Fibroblast of mammary gland (primary cell): ENCODE data around the gene SCN3A.
A peak's percentile ranks its signal among the peaks of the same experiment; 100 is the strongest.

ENCODE experiments used
- DNase-seq: peaks from one replicate; pipeline ENCODE4 v3.0.0-alpha.2; 2010; ENCODE audit warnings: low read depth
- H3K4me3 ChIP-seq: 2 replicates; pipeline ENCODE4 v1.5.1; 2011; ENCODE audit warnings: low read depth, mild to moderate bottlenecking, low read length, moderate library complexity; ENCODE audit not compliant: control insufficient read depth
- TF ChIP-seq, protein P1 (sequence below): conservative IDR thresholded peaks from 2 replicates; pipeline ENCODE4 v1.5.1; 2011; ENCODE audit warnings: low read depth, low read length, inconsistent platforms; ENCODE audit not compliant: control insufficient read depth, insufficient read depth

SCN3A gene

GRCh38 chr2:165203689-165204559 lies at the start of gene SCN3A:
Gene SCN3A (minus strand): TSS chr2:165204050. CDS start chr2:165176394, 27,656 bp downstream.
- H3K4me3 ChIP-seq = no peak within 1 kb of the TSS
- TF ChIP-seq, protein P1, sequence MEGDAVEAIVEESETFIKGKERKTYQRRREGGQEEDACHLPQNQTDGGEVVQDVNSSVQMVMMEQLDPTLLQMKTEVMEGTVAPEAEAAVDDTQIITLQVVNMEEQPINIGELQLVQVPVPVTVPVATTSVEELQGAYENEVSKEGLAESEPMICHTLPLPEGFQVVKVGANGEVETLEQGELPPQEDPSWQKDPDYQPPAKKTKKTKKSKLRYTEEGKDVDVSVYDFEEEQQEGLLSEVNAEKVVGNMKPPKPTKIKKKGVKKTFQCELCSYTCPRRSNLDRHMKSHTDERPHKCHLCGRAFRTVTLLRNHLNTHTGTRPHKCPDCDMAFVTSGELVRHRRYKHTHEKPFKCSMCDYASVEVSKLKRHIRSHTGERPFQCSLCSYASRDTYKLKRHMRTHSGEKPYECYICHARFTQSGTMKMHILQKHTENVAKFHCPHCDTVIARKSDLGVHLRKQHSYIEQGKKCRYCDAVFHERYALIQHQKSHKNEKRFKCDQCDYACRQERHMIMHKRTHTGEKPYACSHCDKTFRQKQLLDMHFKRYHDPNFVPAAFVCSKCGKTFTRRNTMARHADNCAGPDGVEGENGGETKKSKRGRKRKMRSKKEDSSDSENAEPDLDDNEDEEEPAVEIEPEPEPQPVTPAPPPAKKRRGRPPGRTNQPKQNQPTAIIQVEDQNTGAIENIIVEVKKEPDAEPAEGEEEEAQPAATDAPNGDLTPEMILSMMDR = peak; percentile 75
- DNase-seq = peak; percentile 43

GRCh38 chr2:165253178-165253577 lies 49.3 kb upstream of the SCN3A start:
- no peak for DNase-seq
- no peak overlapping the region for H3K4me3 ChIP-seq
- TF ChIP-seq, protein P1 = no peak

DNA sequence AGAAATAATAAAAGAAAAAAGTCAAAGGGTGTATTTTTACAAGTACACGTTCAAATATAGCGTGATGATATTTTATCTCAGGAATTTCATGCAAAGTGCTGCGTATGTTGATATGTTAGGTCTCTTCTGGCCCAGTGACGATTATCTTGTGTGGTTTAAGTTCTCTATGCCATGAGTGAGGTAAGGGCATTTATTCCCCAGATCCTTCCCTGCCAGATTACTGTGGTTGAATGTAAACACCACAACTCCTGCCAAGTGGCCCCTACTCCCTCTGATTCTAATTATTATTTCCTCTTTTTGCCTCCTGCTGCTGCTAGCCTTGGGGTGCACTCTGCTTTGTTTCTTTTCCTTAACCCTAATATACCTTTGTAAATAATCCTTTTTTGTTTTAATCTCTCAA lies 47.5 kb upstream of the SCN3A start:
- H3K4me3 ChIP-seq = no peak overlapping the region
- no peak for DNase-seq
- TF ChIP-seq, protein P1 = no peak

DNA sequence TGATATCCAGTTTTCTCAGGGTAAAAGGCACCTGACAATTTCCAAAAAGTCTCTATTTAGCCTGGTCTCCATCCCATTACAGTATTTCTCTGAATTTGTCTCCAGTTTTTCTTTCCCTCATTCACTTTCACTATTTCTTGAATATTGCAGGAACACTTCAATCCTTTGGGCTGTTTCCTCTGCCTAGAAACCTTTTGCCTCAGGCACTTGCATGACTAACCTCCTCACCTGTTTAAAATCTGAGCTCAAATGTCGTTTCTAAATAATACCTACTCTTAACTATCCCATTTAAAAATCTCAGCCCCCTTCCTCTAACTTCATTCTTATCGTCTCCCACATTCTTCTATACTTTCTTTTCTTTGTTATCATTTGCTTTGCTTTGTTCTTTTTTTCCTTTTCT lies 44.4 kb upstream of the SCN3A start:
- no peak overlapping the region for H3K4me3 ChIP-seq
- no peak for DNase-seq
- TF ChIP-seq, protein P1 = no peak

GRCh38 chr2:165245081-165245793 lies 41.4 kb upstream of the SCN3A start:
- no peak overlapping the region for H3K4me3 ChIP-seq
- TF ChIP-seq, protein P1 = no peak
- DNase-seq = no peak

- no peak overlapping the region for H3K4me3 ChIP-seq
- DNase-seq = no peak
- TF ChIP-seq, protein P1 = no peak
Measured at GRCh38 chr2:165240916-165241315, 37.1 kb upstream of the SCN3A start.
